HCT116 (cell line): ENCODE results near the gene MCRS1. TPM values are rescaled to one million over a fixed set of nuclear protein-coding genes. Genes with fewer than 3 reads are reported as not detected.
A peak's percentile ranks its signal among the peaks of the same experiment; 100 is the strongest.

ENCODE experiments used
- ATAC-seq: fragments of 200-7000 bp; cut with Tn5 transposase; 2 replicates; pipeline ENCODE4 v1.9.1; 2020; ENCODE audit warnings: mild to moderate bottlenecking, moderate library complexity
- BruUV-seq: library from RNA; stranded (reverse); fragments of 400-500 nt; replicated peaks from 2 replicates; lab custom pipeline; 2021; lab: Mats Ljungman, UMichigan
- CTCF ChIA-PET: fragments of 300-600 bp; sonication (Branson Sonifier 250); formaldehyde crosslinking; loops from one replicate; lab custom pipeline; 2021; ENCODE audit warnings: antibody characterized with exemption; lab: Charles Lee
- POLR2A ChIA-PET: fragments of 300-600, 350-600 bp; sonication (Branson Sonifier 250); formaldehyde crosslinking; loops from one replicate; lab custom pipeline; 2021; ENCODE audit warnings: antibody characterized with exemption; lab: Charles Lee
- RAD21 ChIA-PET, 2 experiments: fragments of 300-600 bp; sonication (Branson Sonifier 250); formaldehyde crosslinking; loops; one replicate each; lab custom pipeline; 2023; ENCODE audit warnings: low total read pairs in 2 of 2; ENCODE audit not compliant: uncharacterized antibody in 2 of 2, unreplicated experiment in 2 of 2, low non-redundant PET in 1 of 2; lab: Charles Lee
- DNase-seq: peaks from one replicate; pipeline ENCODE4 v3.0.0-alpha.2; 2010; ENCODE audit warnings: low read depth, low spot score
- H2AFZ ChIP-seq: fragments of 200-600 bp; shearing (Covaris generic), sonication (generic); 2 replicates; pipeline ENCODE4 v1.6.1; 2017; ENCODE audit warnings: low read depth, mixed run types, mixed read lengths, antibody characterized with exemption, low read length; ENCODE audit not compliant: poor library complexity, severe bottlenecking
- H3K27ac ChIP-seq: 2 replicates; pipeline ENCODE4 v1.5.1; 2012; ENCODE audit warnings: low read depth, low read length
- H3K27me3 ChIP-seq: fragments of 200-600 bp; sonication (generic); 2 replicates; pipeline ENCODE4 v1.6.1; 2016; ENCODE audit warnings: mixed run types, low read length, mixed read lengths; ENCODE audit not compliant: insufficient read depth
- H3K36me3 ChIP-seq, 2 experiments: fragments of 200-500 bp in 1 of 2; fragments of 200-600 bp in 1 of 2; sonication (Bioruptor generic) in 1 of 2; sonication (generic) in 1 of 2; 2 replicates each; pipeline versions ENCODE4 v1.5.1 to v1.6.1; 2014 to 2016; ENCODE audit warnings: low read length in 2 of 2, inconsistent platforms in 1 of 2, mixed read lengths in 1 of 2, mixed run types in 1 of 2; ENCODE audit not compliant: insufficient read depth in 2 of 2, control insufficient read depth in 1 of 2
- H3K4me1 ChIP-seq, 2 experiments: fragments of 200-600 bp in 1 of 2; sonication (generic) in 1 of 2; 2 replicates each; pipeline versions ENCODE4 v1.5.1 to v1.6.1; 2012 to 2017; ENCODE audit warnings: low read length in 2 of 2, inconsistent platforms in 1 of 2, mild to moderate bottlenecking in 1 of 2, mixed read lengths in 1 of 2, mixed run types in 1 of 2, moderate library complexity in 1 of 2; ENCODE audit not compliant: insufficient read depth in 2 of 2, control insufficient read depth in 1 of 2
- H3K4me2 ChIP-seq: fragments of 200-600 bp; sonication (generic); 2 replicates; pipeline ENCODE4 v1.6.1; 2017; ENCODE audit warnings: mixed run types, low read length, mixed read lengths
- H3K4me3 ChIP-seq, 2 experiments: fragments of 200-600 bp in 1 of 2; sonication (generic) in 1 of 2; replicated peaks in 1 of 2; 2 replicates each; pipeline ENCODE4 v1.5.1; 2011 to 2016; ENCODE audit warnings: low read length in 2 of 2, control low read depth in 1 of 2, low read depth in 1 of 2, mild to moderate bottlenecking in 1 of 2, mixed read lengths in 1 of 2, mixed run types in 1 of 2
- H3K79me2 ChIP-seq: fragments of 200-600 bp; sonication (generic); 2 replicates; pipeline ENCODE4 v1.6.1; 2017; ENCODE audit warnings: mild to moderate bottlenecking, mixed run types, low read length, moderate library complexity, mixed read lengths; ENCODE audit not compliant: insufficient read depth
- H3K9ac ChIP-seq: fragments of 200-600 bp; sonication (generic); 2 replicates; pipeline ENCODE4 v1.6.1; 2016; ENCODE audit warnings: low read length, mixed read lengths
- H3K9me2 ChIP-seq: fragments of 200-600 bp; sonication (generic), shearing (Covaris generic); 2 replicates; pipeline ENCODE4 v1.6.1; 2017; ENCODE audit warnings: mixed run types, mild to moderate bottlenecking, moderate library complexity; ENCODE audit not compliant: insufficient read depth
- H3K9me3 ChIP-seq, 2 experiments: fragments of 200-500 bp in 1 of 2; fragments of 200-600 bp in 1 of 2; sonication (Bioruptor generic) in 1 of 2; sonication (generic) in 1 of 2; 2 replicates each; pipeline ENCODE4 v1.6.1; 2014 to 2017; ENCODE audit warnings: low read length in 2 of 2, mixed read lengths in 2 of 2, inconsistent platforms in 1 of 2, low read depth in 1 of 2, mild to moderate bottlenecking in 1 of 2, mixed run types in 1 of 2, moderate library complexity in 1 of 2; ENCODE audit not compliant: control insufficient read depth in 1 of 2, insufficient read depth in 1 of 2
- H4K20me1 ChIP-seq: fragments of 200-600 bp; sonication (generic), shearing (Covaris generic); 2 replicates; pipeline ENCODE4 v1.6.1; 2017; ENCODE audit warnings: mixed run types, mild to moderate bottlenecking, moderate library complexity; ENCODE audit not compliant: insufficient read depth
- RAD21 ChIP-seq: IDR thresholded peaks from 2 replicates; pipeline ENCODE4 v1.6.1; 2012; ENCODE audit warnings: low read depth, mild to moderate bottlenecking
- YY1 ChIP-seq: IDR thresholded peaks from 2 replicates; pipeline ENCODE4 v1.6.1; 2011; ENCODE audit warnings: low read length, low read depth, moderate library complexity, mild to moderate bottlenecking; ENCODE audit not compliant: insufficient replicate concordance; ENCODE audit errors: extremely low read depth
- intact Hi-C: fragments of 100-400 bp; cut with micrococcal nuclease; formaldehyde crosslinking; loops from 2 replicates; pipeline ENCODE4 v1.10.0; 2022
- total RNA-seq: library from RNA; stranded (reverse); gene quantifications from one replicate; pipeline ENCODE4 v1.2.1, GENCODE V29; 2021; ENCODE audit not compliant: unreplicated experiment
- TF ChIP-seq, protein P1 (sequence below): IDR thresholded peaks from 2 replicates; pipeline ENCODE4 v1.6.1; 2011; ENCODE audit warnings: mild to moderate bottlenecking, low read length, moderate library complexity; ENCODE audit not compliant: insufficient replicate concordance; ENCODE audit errors: extremely low read depth
- TF ChIP-seq, protein P2 (sequence below), 3 experiments: fragments of 200-600 bp in 1 of 3; sonication (generic) in 1 of 3; IDR thresholded peaks in 2 of 3; conservative IDR thresholded peaks in 1 of 3; 2 replicates each; pipeline ENCODE4 v1.5.1; 2012 to 2017; ENCODE audit warnings: low read depth in 2 of 3, low read length in 2 of 3, antibody characterized with exemption in 1 of 3, borderline replicate concordance in 1 of 3, control low read depth in 1 of 3, mild to moderate bottlenecking in 1 of 3, mixed read lengths in 1 of 3, mixed run types in 1 of 3, moderate library complexity in 1 of 3; ENCODE audit not compliant: insufficient read depth in 1 of 3

MCRS1 gene
- total RNA-seq, 1 experiment from 2014 or later: 91.9 TPM

DNA sequence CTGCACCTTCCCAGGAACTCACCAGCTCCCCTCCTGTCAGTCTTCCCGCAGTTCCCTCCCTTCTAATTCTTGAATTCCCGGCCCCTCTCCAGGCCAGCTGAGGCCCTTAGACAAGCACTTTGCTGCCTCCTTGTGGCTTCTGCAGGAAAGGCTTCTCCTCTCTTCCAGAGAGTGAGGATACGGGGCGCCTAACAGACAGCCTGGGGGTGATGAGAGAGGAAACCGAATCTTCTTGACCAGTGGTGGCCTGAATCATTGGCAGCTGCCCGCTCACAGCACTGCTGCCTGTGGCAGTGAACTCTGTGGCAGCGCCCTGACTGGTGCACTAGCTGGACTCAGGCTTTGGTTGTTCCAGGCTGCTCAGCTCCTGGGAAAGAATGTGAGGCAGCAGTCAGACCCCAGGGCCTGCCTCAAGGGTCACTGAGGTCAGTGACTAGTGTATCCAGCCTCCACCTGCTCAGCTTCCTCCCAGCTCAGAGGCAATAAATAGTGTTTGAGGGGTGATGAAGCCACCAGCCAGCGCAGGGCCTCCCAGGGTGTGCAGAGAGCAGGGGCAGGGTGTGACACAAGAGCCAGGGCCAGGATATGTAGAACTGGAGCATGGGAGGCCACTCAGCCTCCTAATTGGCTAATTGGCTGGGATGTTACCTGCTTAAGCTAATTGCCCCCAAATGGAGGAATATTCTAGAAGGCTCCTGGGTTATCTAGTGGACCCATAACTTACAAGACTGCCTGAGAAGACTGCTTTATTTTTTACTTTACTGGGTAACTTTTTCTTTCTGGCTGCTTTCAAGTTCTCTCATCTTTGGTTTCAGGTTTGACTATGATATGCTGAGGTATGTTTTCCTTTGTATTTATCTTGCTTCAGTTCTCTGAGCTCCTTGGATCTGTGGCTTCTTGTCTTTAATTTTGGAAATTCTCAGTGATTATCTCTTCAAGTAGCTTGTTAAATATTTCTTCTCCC is 12.9 kb upstream of the MCRS1 start:
- H3K9ac ChIP-seq: no peak overlapping the region
- no peaks in the 10 kb centered on the region for H4K20me1 ChIP-seq
- POLR2A ChIA-PET: interaction anchor here (0.7 to 1.5 kb wide), 4 partner anchors 222 to 317 kb away, joined by 3 to 6 read pairs (median 4); no protein-coding TSS in a partner anchor
- H3K4me2 ChIP-seq: peak overlapping the region; percentile 16; the same call in 1 of the 2 replicates
- H3K4me3 ChIP-seq: no peak overlapping the region
- CTCF ChIA-PET: interaction anchor here (0.6 to 3.4 kb wide), 26 partner anchors 11 to 345 kb away, joined by 3 to 75 read pairs (median 4); partner anchors contain the start of genes DNAJC22 and SPATS2
- no TSS peak for BruUV-seq
- intact Hi-C loops: loop anchor here (1.0 kb wide), 2 partner anchors 223 to 293 kb away; no protein-coding TSS in a partner anchor
- TF ChIP-seq YY1 (peak; percentile 22), RAD21 (peak; percentile 96)
- TF ChIP-seq, protein P1, sequence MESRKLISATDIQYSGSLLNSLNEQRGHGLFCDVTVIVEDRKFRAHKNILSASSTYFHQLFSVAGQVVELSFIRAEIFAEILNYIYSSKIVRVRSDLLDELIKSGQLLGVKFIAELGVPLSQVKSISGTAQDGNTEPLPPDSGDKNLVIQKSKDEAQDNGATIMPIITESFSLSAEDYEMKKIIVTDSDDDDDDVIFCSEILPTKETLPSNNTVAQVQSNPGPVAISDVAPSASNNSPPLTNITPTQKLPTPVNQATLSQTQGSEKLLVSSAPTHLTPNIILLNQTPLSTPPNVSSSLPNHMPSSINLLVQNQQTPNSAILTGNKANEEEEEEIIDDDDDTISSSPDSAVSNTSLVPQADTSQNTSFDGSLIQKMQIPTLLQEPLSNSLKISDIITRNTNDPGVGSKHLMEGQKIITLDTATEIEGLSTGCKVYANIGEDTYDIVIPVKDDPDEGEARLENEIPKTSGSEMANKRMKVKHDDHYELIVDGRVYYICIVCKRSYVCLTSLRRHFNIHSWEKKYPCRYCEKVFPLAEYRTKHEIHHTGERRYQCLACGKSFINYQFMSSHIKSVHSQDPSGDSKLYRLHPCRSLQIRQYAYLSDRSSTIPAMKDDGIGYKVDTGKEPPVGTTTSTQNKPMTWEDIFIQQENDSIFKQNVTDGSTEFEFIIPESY: no peak
- TF ChIP-seq, protein P2, sequence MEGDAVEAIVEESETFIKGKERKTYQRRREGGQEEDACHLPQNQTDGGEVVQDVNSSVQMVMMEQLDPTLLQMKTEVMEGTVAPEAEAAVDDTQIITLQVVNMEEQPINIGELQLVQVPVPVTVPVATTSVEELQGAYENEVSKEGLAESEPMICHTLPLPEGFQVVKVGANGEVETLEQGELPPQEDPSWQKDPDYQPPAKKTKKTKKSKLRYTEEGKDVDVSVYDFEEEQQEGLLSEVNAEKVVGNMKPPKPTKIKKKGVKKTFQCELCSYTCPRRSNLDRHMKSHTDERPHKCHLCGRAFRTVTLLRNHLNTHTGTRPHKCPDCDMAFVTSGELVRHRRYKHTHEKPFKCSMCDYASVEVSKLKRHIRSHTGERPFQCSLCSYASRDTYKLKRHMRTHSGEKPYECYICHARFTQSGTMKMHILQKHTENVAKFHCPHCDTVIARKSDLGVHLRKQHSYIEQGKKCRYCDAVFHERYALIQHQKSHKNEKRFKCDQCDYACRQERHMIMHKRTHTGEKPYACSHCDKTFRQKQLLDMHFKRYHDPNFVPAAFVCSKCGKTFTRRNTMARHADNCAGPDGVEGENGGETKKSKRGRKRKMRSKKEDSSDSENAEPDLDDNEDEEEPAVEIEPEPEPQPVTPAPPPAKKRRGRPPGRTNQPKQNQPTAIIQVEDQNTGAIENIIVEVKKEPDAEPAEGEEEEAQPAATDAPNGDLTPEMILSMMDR (IDR thresholded peaks at IDR 0.05 in 2 of 3, conservative IDR thresholded peaks at IDR 0.05 in 1 of 3; ENCODE audit: borderline replicate concordance in 1 of 3, insufficient read depth in 1 of 3, low read depth in 2 of 3, low read length in 2 of 3): peak; percentile 90 to 92 (median 91)
- H3K9me2 ChIP-seq: no peaks in the 10 kb centered on the region
- H2AFZ ChIP-seq: no peak overlapping the region
- DNase-seq (peak; percentile 71), ATAC-seq (peak; percentile 97)
- no peaks in the 10 kb centered on the region; the same call in 1 of the 2 replicates for H3K79me2 ChIP-seq
- H3K27ac ChIP-seq: no peak overlapping the region; the same call in 1 of the 2 replicates
- peaks cover 0 to 2% of the 10 kb centered on the region in 2 experiments; a peak in 1 of 4 replicates for H3K36me3 ChIP-seq
- H3K4me1 ChIP-seq: peaks cover 7 to 11% of the 10 kb centered on the region in 2 experiments; a peak in 3 of 4 replicates
- H3K9me3 ChIP-seq: no peaks in the 10 kb centered on the region
- RAD21 ChIA-PET: interaction anchor here (1.2 to 1.6 kb wide), 4 partner anchors 222 to 249 kb away, joined by 3 to 14 read pairs (median 8); no protein-coding TSS in a partner anchor
- no peaks in the 10 kb centered on the region for H3K27me3 ChIP-seq
